NCI-H524 treated with DMSO at 0.1 percent for 48 hours (cell line): ENCODE data around the gene STT3A.

Experiments
- DNase-seq: peaks from one replicate; lab custom pipeline; 2025; lab: John Stamatoyannopoulos, UW

STT3A gene

DNA sequence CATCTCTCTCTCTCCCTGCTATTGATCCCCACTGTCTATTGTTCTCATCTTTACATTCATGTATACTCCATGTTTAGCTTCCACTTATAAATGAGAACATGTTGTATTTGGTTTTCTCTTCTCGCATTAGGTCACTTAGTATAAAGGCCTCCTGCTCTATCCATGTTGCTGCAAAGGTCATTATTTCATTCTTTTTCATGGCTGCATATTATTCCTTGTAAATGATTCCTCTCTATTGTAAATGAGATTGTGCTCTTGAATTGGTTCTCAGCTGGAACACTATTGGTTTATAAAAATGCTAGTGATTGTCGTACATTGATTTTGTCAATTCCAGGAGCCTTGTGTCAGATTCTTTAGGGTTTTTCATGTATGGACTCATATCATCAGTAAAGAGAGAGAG, 74.5 kb downstream of the STT3A start:
- DNase-seq = no peak

DNA sequence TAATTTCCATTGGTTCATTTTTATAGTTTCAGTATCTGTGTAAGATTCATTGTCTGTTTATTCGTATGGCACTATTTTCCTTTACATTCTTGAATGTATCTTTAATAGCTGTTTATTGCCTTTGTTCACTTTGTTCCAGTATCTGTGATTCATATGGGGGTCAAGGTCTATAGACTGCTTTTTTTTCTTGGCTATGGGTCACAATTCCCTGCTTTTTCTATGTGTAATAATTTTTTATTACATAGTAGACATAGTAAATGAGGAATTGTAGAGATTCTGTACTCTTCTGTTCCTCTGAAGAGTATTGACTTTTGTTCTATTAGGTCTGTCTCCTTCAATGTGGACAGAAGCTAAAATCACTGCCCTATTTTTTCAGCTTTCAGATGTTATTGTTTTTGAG, 77.5 kb downstream of the STT3A start:
- DNase-seq = no peak

DNA sequence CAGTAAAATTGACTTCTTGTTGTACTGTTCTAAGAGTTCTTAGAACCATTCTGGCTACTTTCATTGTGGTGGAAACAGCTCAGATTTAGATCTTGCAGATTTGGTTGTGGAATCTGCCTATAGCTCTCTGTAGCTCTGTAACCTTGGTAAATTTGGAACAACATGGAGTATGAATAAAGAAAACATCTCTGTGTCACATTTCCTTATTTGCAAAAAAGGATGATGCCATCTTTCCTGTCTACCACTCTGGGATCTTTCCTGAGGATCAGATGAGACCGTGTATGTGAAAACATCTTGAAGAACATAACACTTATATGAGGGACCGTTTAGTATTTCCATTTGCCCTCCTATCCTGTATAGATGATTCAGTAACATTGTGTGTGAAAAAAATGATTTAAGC, 78.9 kb downstream of the STT3A start:
- DNase-seq = no peak
